K562 (cell line): ENCODE measurements around the gene TMED8. TPM values are rescaled to one million over a fixed set of nuclear protein-coding genes. Genes with fewer than 3 reads are reported as not detected.

Source experiments
- ATAC-seq: fragments of 200-7000 bp; cut with Tn5 transposase; 3 replicates; pipeline ENCODE4 v1.9.1; 2020; ENCODE audit warnings: moderate library complexity
- BruUV-seq: library from RNA; stranded (reverse); fragments of 400-500 nt; replicated peaks from 2 replicates; lab custom pipeline; 2021; lab: Mats Ljungman, UMichigan
- CTCF ChIA-PET: fragments of 300-600 bp; formaldehyde crosslinking; extraction: SDS; loops from one replicate; lab custom pipeline; 2021; ENCODE audit warnings: low intra/inter-chr PET ratio; lab: Yijun Ruan, JAX
- POLR2A ChIA-PET: fragments of 300-600, 350-650 bp; sonication (Branson Sonifier 250); formaldehyde crosslinking; extraction: SDS; loops from one replicate; lab custom pipeline; 2021; ENCODE audit warnings: antibody characterized with exemption, inconsistent platforms; lab: Yijun Ruan, JAX
- DNase-seq, 4 experiments: peaks; one replicate each; pipeline versions ENCODE4 v3.0.0 to v3.0.0-alpha.2; 2011 to 2018; ENCODE audit warnings: low spot score in 3 of 4, mixed read lengths in 3 of 4; ENCODE audit errors: extremely low read depth in 1 of 4
- FAIRE-seq: peaks from 2 replicates; lab custom pipeline; 2011; peaks lifted over from hg19 to GRCh38; lab: Jason Lieb, UNC
- H2AFZ ChIP-seq: 2 replicates; pipeline ENCODE4 v1.6.0; 2011; ENCODE audit warnings: low read depth, low read length, control low read depth, inconsistent platforms
- H3K27ac ChIP-seq: fragments of 200-600 bp; 3 replicates; pipeline ENCODE4 v1.8.0; 2011; ENCODE audit warnings: low read depth, mild to moderate bottlenecking, control low read depth, inconsistent platforms, low read length, moderate library complexity, mixed read lengths; ENCODE audit errors: extremely low read depth
- H3K27me3 ChIP-seq, 2 experiments: fragments of 300-600 bp in 1 of 2; 2 replicates in 1 of 2; 3 replicates in 1 of 2; pipeline versions ENCODE4 v1.6.0 to v1.8.0; 2011; ENCODE audit warnings: inconsistent platforms in 2 of 2, low read length in 2 of 2, mild to moderate bottlenecking in 1 of 2, mixed read lengths in 1 of 2, moderate library complexity in 1 of 2; ENCODE audit not compliant: control insufficient read depth in 2 of 2, insufficient read depth in 2 of 2
- H3K36me3 ChIP-seq: fragments of 300-600 bp; 3 replicates; pipeline ENCODE4 v1.8.0; 2011; ENCODE audit warnings: mild to moderate bottlenecking, low read length, inconsistent platforms; ENCODE audit not compliant: control insufficient read depth, insufficient read depth
- H3K4me1 ChIP-seq, 2 experiments: fragments of 200-600 bp in 1 of 2; replicated peaks in 1 of 2; 2 replicates in 1 of 2; 3 replicates in 1 of 2; pipeline versions ENCODE4 v1.5.1 to v1.8.0; 2011; ENCODE audit warnings: inconsistent platforms in 2 of 2, low read length in 2 of 2, mild to moderate bottlenecking in 1 of 2, mixed read lengths in 1 of 2, moderate library complexity in 1 of 2; ENCODE audit not compliant: control insufficient read depth in 2 of 2, insufficient read depth in 2 of 2
- H3K4me2 ChIP-seq: 2 replicates; pipeline ENCODE4 v1.6.1; 2011; ENCODE audit warnings: low read length, control low read depth, inconsistent platforms, mixed read lengths; ENCODE audit not compliant: insufficient read depth
- H3K4me3 ChIP-seq: fragments of 200-600 bp; sonication (generic), shearing (Covaris generic); 2 replicates; pipeline ENCODE4 v1.5.1; 2016; ENCODE audit warnings: control low read depth, inconsistent platforms
- H3K79me2 ChIP-seq: fragments of 200-600 bp; 3 replicates; pipeline ENCODE4 v1.8.0; 2011; ENCODE audit warnings: low read length, inconsistent platforms; ENCODE audit not compliant: control insufficient read depth, insufficient read depth
- H3K9ac ChIP-seq, 2 experiments: 2 replicates each; pipeline versions ENCODE4 v1.6.0 to v1.6.1; 2011; ENCODE audit warnings: low read depth in 2 of 2, low read length in 2 of 2, control low read depth in 1 of 2, inconsistent platforms in 1 of 2, mild to moderate bottlenecking in 1 of 2, mixed read lengths in 1 of 2; ENCODE audit not compliant: insufficient read depth in 1 of 2
- H3K9me1 ChIP-seq: one replicate; pipeline ENCODE4 v1.6.0; 2011; ENCODE audit warnings: inconsistent platforms, mild to moderate bottlenecking, low read length, moderate library complexity; ENCODE audit not compliant: control insufficient read depth, insufficient read depth
- H3K9me3 ChIP-seq: replicated peaks from 2 replicates; pipeline ENCODE4 v1.5.1; 2011; ENCODE audit warnings: low read depth, low read length, inconsistent platforms; ENCODE audit not compliant: control insufficient read depth, insufficient read depth
- H4K20me1 ChIP-seq: replicated peaks from 2 replicates; pipeline ENCODE4 v1.6.1; 2011; ENCODE audit warnings: low read length, inconsistent platforms, mixed read lengths; ENCODE audit not compliant: control insufficient read depth, insufficient read depth
- HNRNPK ChIP-seq: fragments of 200-400 bp; formaldehyde crosslinking; IDR thresholded peaks from one replicate; pipeline ENCODE4 v1.6.1; 2018; ENCODE audit warnings: mild to moderate bottlenecking, low read depth, low read length; ENCODE audit not compliant: poor library complexity, severe bottlenecking
- RREB1 ChIP-seq: fragments of 250-450 bp; sonication (Bioruptor Pico); IDR thresholded peaks from 2 replicates; pipeline ENCODE4 v1.4.0; 2020
- WGBS: fragments of 100-300 bp; shearing (Covaris generic); methylation state at CpG from one replicate; pipeline ENCODE4 v1.1.6; 2016; ENCODE audit warnings: low coverage, mixed read lengths; ENCODE audit not compliant: insufficient coverage; ENCODE audit errors: missing lambda C conversion rate; 5-methylcytosine and 5-hydroxymethylcytosine counted together
- in situ Hi-C: fragments of 300-500 bp; cut with MboI; formaldehyde crosslinking; loops from 4 replicates; pipeline ENCODE4 v1.15.0; 2018; ENCODE audit warnings: inconsistent platforms, mixed read lengths
- intact Hi-C: fragments of 100-400 bp; cut with micrococcal nuclease; formaldehyde crosslinking; loops from 2 replicates; pipeline ENCODE4 v1.14.2; 2022
- polyA plus RNA-seq, 8 experiments: library from polyadenylated mRNA; depleted of rRNA in 4 of 8; stranded (reverse) in 5 of 8; unstranded in 3 of 8; fragments of >200 nt; fragmentation: Nextera tagmentation in 2 of 8; fragmentation: Illumina TruSeq in 1 of 8; extraction: Ambion mirVana in 2 of 8; extraction: Trizol in 1 of 8; gene quantifications; 2 replicates each; pipeline versions ENCODE4 v1.2.1 to v1.2.3, GENCODE V29; 2011 to 2014; ENCODE audit warnings: inconsistent platforms in 1 of 8, missing spikeins in 1 of 8
- total RNA-seq, 7 experiments: library from RNA; depleted of rRNA in 6 of 7; stranded (reverse); fragments of >200 nt in 6 of 7; fragmentation: Illumina TruSeq in 2 of 7; extraction: Trizol in 2 of 7; gene quantifications; 2 replicates each; pipeline versions ENCODE4 v1.2.1 to v1.2.3, GENCODE V29; 2011 to 2021; ENCODE audit warnings: low replicate concordance in 1 of 7

TMED8 gene
- total and polyA plus RNA-seq, 9 of the 15 experiments (the other 6 are each of a cell fraction or from before 2014, with no cell fraction given), result 3.3 to 17.4 (median 12.0) TPM

GRCh38 chr14:77299771-77300170 lies 77.1 kb downstream of the TMED8 start (continued):
- no peak for TF ChIP-seq RREB1 (CRISPR knock-in tag)

- in situ Hi-C loops, result no loop called here
- WGBS, result 79% methylated on average over 7 of the region's 8 CpGs
- POLR2A ChIA-PET, result interaction anchor here (2.6 kb wide), 1 partner anchor 9 kb away, joined by 8 read pairs; no protein-coding TSS in a partner anchor
Observed at GRCh38 chr14:77296906-77297305, 80.0 kb downstream of the TMED8 start.

More at GRCh38 chr14:77296906-77297305, 80.0 kb downstream of the TMED8 start:
- no peak overlapping the region for H3K27ac ChIP-seq
- DNase-seq (no peak), ATAC-seq (no peak), FAIRE-seq (no peak)
- no peak overlapping the region for H3K4me3 ChIP-seq
- CTCF ChIA-PET, result no interaction called here
- no peak for TF ChIP-seq HNRNPK
- H4K20me1 ChIP-seq, result no peaks in the 10 kb centered on the region
- intact Hi-C loops, result no loop called here
- no peaks in the 10 kb centered on the region for H3K9me1 ChIP-seq
- H3K4me2 ChIP-seq, result no peak overlapping the region
- H3K4me1 ChIP-seq, result no peaks in the 10 kb centered on the region
- no peak overlapping the region for H3K9ac ChIP-seq
- no peaks in the 10 kb centered on the region for H3K79me2 ChIP-seq
- no peaks in the 10 kb centered on the region for H3K9me3 ChIP-seq
- H3K27me3 ChIP-seq, result no peaks in the 10 kb centered on the region
- BruUV-seq, result no TSS peak
- peaks cover 20% of the 10 kb centered on the region; the same call in 2 of the 3 replicates for H3K36me3 ChIP-seq
- H2AFZ ChIP-seq, result no peak overlapping the region
